HCT116 (cell line): ENCODE results near the gene HSD17B1. TPM values are rescaled to one million over a fixed set of nuclear protein-coding genes. Genes with fewer than 3 reads are reported as not detected.
A peak's percentile ranks its signal among the peaks of the same experiment; 100 is the strongest.

Source experiments
- ATAC-seq: fragments of 200-7000 bp; cut with Tn5 transposase; 2 replicates; pipeline ENCODE4 v1.9.1; 2020; ENCODE audit warnings: mild to moderate bottlenecking, moderate library complexity
- BruUV-seq: library from RNA; stranded (reverse); fragments of 400-500 nt; replicated peaks from 2 replicates; lab custom pipeline; 2021; lab: Mats Ljungman, UMichigan
- CTCF ChIA-PET: fragments of 300-600 bp; sonication (Branson Sonifier 250); formaldehyde crosslinking; loops from one replicate; lab custom pipeline; 2021; ENCODE audit warnings: antibody characterized with exemption; lab: Charles Lee
- POLR2A ChIA-PET: fragments of 300-600, 350-600 bp; sonication (Branson Sonifier 250); formaldehyde crosslinking; loops from one replicate; lab custom pipeline; 2021; ENCODE audit warnings: antibody characterized with exemption; lab: Charles Lee
- RAD21 ChIA-PET, 2 experiments: fragments of 300-600 bp; sonication (Branson Sonifier 250); formaldehyde crosslinking; loops; one replicate each; lab custom pipeline; 2023; ENCODE audit warnings: low total read pairs in 2 of 2; ENCODE audit not compliant: uncharacterized antibody in 2 of 2, unreplicated experiment in 2 of 2, low non-redundant PET in 1 of 2; lab: Charles Lee
- DNase-seq: peaks from one replicate; pipeline ENCODE4 v3.0.0-alpha.2; 2010; ENCODE audit warnings: low read depth, low spot score
- H2AFZ ChIP-seq: fragments of 200-600 bp; shearing (Covaris generic), sonication (generic); 2 replicates; pipeline ENCODE4 v1.6.1; 2017; ENCODE audit warnings: low read depth, mixed run types, mixed read lengths, antibody characterized with exemption, low read length; ENCODE audit not compliant: poor library complexity, severe bottlenecking
- H3K27ac ChIP-seq: 2 replicates; pipeline ENCODE4 v1.5.1; 2012; ENCODE audit warnings: low read depth, low read length
- H3K27me3 ChIP-seq: fragments of 200-600 bp; sonication (generic); 2 replicates; pipeline ENCODE4 v1.6.1; 2016; ENCODE audit warnings: mixed run types, low read length, mixed read lengths; ENCODE audit not compliant: insufficient read depth
- H3K36me3 ChIP-seq, 2 experiments: fragments of 200-500 bp in 1 of 2; fragments of 200-600 bp in 1 of 2; sonication (Bioruptor generic) in 1 of 2; sonication (generic) in 1 of 2; 2 replicates each; pipeline versions ENCODE4 v1.5.1 to v1.6.1; 2014 to 2016; ENCODE audit warnings: low read length in 2 of 2, inconsistent platforms in 1 of 2, mixed read lengths in 1 of 2, mixed run types in 1 of 2; ENCODE audit not compliant: insufficient read depth in 2 of 2, control insufficient read depth in 1 of 2
- H3K4me1 ChIP-seq, 2 experiments: fragments of 200-600 bp in 1 of 2; sonication (generic) in 1 of 2; 2 replicates each; pipeline versions ENCODE4 v1.5.1 to v1.6.1; 2012 to 2017; ENCODE audit warnings: low read length in 2 of 2, inconsistent platforms in 1 of 2, mild to moderate bottlenecking in 1 of 2, mixed read lengths in 1 of 2, mixed run types in 1 of 2, moderate library complexity in 1 of 2; ENCODE audit not compliant: insufficient read depth in 2 of 2, control insufficient read depth in 1 of 2
- H3K4me2 ChIP-seq: fragments of 200-600 bp; sonication (generic); 2 replicates; pipeline ENCODE4 v1.6.1; 2017; ENCODE audit warnings: mixed run types, low read length, mixed read lengths
- H3K4me3 ChIP-seq, 2 experiments: fragments of 200-600 bp in 1 of 2; sonication (generic) in 1 of 2; replicated peaks in 1 of 2; 2 replicates each; pipeline ENCODE4 v1.5.1; 2011 to 2016; ENCODE audit warnings: low read length in 2 of 2, control low read depth in 1 of 2, low read depth in 1 of 2, mild to moderate bottlenecking in 1 of 2, mixed read lengths in 1 of 2, mixed run types in 1 of 2
- H3K79me2 ChIP-seq: fragments of 200-600 bp; sonication (generic); 2 replicates; pipeline ENCODE4 v1.6.1; 2017; ENCODE audit warnings: mild to moderate bottlenecking, mixed run types, low read length, moderate library complexity, mixed read lengths; ENCODE audit not compliant: insufficient read depth
- H3K9ac ChIP-seq: fragments of 200-600 bp; sonication (generic); 2 replicates; pipeline ENCODE4 v1.6.1; 2016; ENCODE audit warnings: low read length, mixed read lengths
- H3K9me2 ChIP-seq: fragments of 200-600 bp; sonication (generic), shearing (Covaris generic); 2 replicates; pipeline ENCODE4 v1.6.1; 2017; ENCODE audit warnings: mixed run types, mild to moderate bottlenecking, moderate library complexity; ENCODE audit not compliant: insufficient read depth
- H3K9me3 ChIP-seq, 2 experiments: fragments of 200-500 bp in 1 of 2; fragments of 200-600 bp in 1 of 2; sonication (Bioruptor generic) in 1 of 2; sonication (generic) in 1 of 2; 2 replicates each; pipeline ENCODE4 v1.6.1; 2014 to 2017; ENCODE audit warnings: low read length in 2 of 2, mixed read lengths in 2 of 2, inconsistent platforms in 1 of 2, low read depth in 1 of 2, mild to moderate bottlenecking in 1 of 2, mixed run types in 1 of 2, moderate library complexity in 1 of 2; ENCODE audit not compliant: control insufficient read depth in 1 of 2, insufficient read depth in 1 of 2
- H4K20me1 ChIP-seq: fragments of 200-600 bp; sonication (generic), shearing (Covaris generic); 2 replicates; pipeline ENCODE4 v1.6.1; 2017; ENCODE audit warnings: mixed run types, mild to moderate bottlenecking, moderate library complexity; ENCODE audit not compliant: insufficient read depth
- ELF1 ChIP-seq: IDR thresholded peaks from 2 replicates; pipeline ENCODE4 v1.6.1; 2012; ENCODE audit warnings: low read depth, borderline replicate concordance
- EZH2 ChIP-seq: fragments of 200-600 bp; sonication (generic); IDR thresholded peaks from 2 replicates; pipeline ENCODE4 v1.6.1; 2017; ENCODE audit warnings: antibody characterized with exemption, mixed run types
- REST ChIP-seq: IDR thresholded peaks from 2 replicates; pipeline ENCODE4 v1.6.1; 2012; ENCODE audit warnings: low read depth
- ZNF274 ChIP-seq: fragments of 200-500 bp; sonication (Bioruptor generic); IDR thresholded peaks from 2 replicates; pipeline ENCODE4 v1.6.1; 2014; ENCODE audit warnings: mild to moderate bottlenecking, low read depth, low read length, inconsistent platforms
- intact Hi-C: fragments of 100-400 bp; cut with micrococcal nuclease; formaldehyde crosslinking; loops from 2 replicates; pipeline ENCODE4 v1.10.0; 2022
- total RNA-seq: library from RNA; stranded (reverse); gene quantifications from one replicate; pipeline ENCODE4 v1.2.1, GENCODE V29; 2021; ENCODE audit not compliant: unreplicated experiment

HSD17B1 gene
- total RNA-seq, 1 experiment from 2014 or later: 1.4 TPM

GRCh38 chr17:42547001-42547461 lies 5.7 kb upstream of the HSD17B1 start:
- no TSS peak for BruUV-seq
- no peak overlapping the region for H3K9ac ChIP-seq
- no peak for TF ChIP-seq EZH2
- TF ChIP-seq ELF1: no peak
- DNase-seq (no peak), ATAC-seq (no peak)
- ChIA-PET POLR2A (no interaction called here), RAD21 (no interaction called here), CTCF (interaction anchor here (1.6 kb wide), 1 partner anchor 9 kb away, joined by 7 read pairs; no protein-coding TSS in a partner anchor)
- no peaks in the 10 kb centered on the region for H3K9me3 ChIP-seq
- no peaks in the 10 kb centered on the region for H4K20me1 ChIP-seq
- intact Hi-C loops: no loop called here
- peaks cover 0 to 12% of the 10 kb centered on the region in 2 experiments; a peak in 1 of 4 replicates for H3K4me1 ChIP-seq
- H3K9me2 ChIP-seq: no peaks in the 10 kb centered on the region
- H3K36me3 ChIP-seq: no peaks in the 10 kb centered on the region
- H3K27ac ChIP-seq: no peak overlapping the region
- H3K4me3 ChIP-seq: no peak overlapping the region
- no peak overlapping the region for H2AFZ ChIP-seq
- H3K27me3 ChIP-seq: no peaks in the 10 kb centered on the region
- no peak overlapping the region for H3K4me2 ChIP-seq
- H3K79me2 ChIP-seq: no peaks in the 10 kb centered on the region

- no peak overlapping the region for H3K9ac ChIP-seq
- ChIA-PET POLR2A (no interaction called here), CTCF (interaction anchor here (0.7 to 1.7 kb wide), 7 partner anchors 10 to 131 kb away, joined by 3 to 7 read pairs (median 3); partner anchors contain the start of gene NAGLU), RAD21 (no interaction called here)
- H3K4me3 ChIP-seq: no peak overlapping the region; a peak in 1 of 4 replicates
- H3K9me3 ChIP-seq: no peaks in the 10 kb centered on the region
- peaks cover 0 to 12% of the 10 kb centered on the region in 2 experiments; a peak in 1 of 4 replicates for H3K4me1 ChIP-seq
- H3K27me3 ChIP-seq: no peaks in the 10 kb centered on the region
- intact Hi-C loops: no loop called here
- DNase-seq: no peak
- H3K9me2 ChIP-seq: no peaks in the 10 kb centered on the region
- no peak overlapping the region for H2AFZ ChIP-seq
- ATAC-seq: no peak
- no TSS peak for BruUV-seq
- H3K79me2 ChIP-seq: no peaks in the 10 kb centered on the region; the same call in 1 of the 2 replicates
- no peaks in the 10 kb centered on the region for H3K36me3 ChIP-seq
- TF ChIP-seq REST: no peak
- no peak for TF ChIP-seq ZNF274
- H3K27ac ChIP-seq: no peak overlapping the region
- no peaks in the 10 kb centered on the region for H4K20me1 ChIP-seq
- peak overlapping the region; percentile 70 for H3K4me2 ChIP-seq
These were observed 5.0 kb upstream of the HSD17B1 start for GRCh38 chr17:42547698-42548069.
